GM21381 (cell line): ENCODE data around the gene NUDC.
"Not testable (repeated sequence)": the region's sequence is repeated elsewhere in the genome, so short reads cannot be mapped to it uniquely, and the experiment has no call there.

Experiments used
- ATAC-seq: cut with Tn5 transposase; IDR thresholded peaks from one replicate; pipeline ENCODE4 v1.9.1; 2021; ENCODE audit warnings: mild to moderate bottlenecking, moderate library complexity; ENCODE audit not compliant: unreplicated experiment

The NUDC gene

GRCh38 chr1:26911399-26912146 lies 10.0 kb upstream of the NUDC start:
- ATAC-seq: no peak

DNA sequence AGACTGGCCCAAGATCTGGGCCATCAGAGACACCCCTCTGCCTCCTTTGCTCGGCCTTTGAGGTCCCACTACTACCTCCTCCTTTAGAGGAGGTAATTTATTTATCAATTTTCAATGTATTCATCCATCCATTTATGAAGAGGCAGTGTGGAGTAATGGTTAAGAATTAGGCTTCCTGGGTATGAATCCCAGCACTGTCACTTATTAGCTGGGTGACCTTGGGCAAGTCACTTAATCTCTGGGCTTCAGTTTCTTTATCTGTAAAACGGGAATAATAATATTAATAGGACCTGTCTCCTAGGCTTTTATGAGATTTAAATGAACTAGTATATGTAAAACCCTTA lies 9.4 kb upstream of the NUDC start:
- no peak for ATAC-seq

GRCh38 chr1:26913389-26913753 lies 8.2 kb upstream of the NUDC start:
- no peak for ATAC-seq

GRCh38 chr1:26913754-26914619 lies 7.6 kb upstream of the NUDC start, which contains the start of gene NR0B2:
NR0B2 (minus strand) TSS chr1:26913975; CDS start chr1:26913940, 35 bp downstream.
- ATAC-seq: no peak

DNA sequence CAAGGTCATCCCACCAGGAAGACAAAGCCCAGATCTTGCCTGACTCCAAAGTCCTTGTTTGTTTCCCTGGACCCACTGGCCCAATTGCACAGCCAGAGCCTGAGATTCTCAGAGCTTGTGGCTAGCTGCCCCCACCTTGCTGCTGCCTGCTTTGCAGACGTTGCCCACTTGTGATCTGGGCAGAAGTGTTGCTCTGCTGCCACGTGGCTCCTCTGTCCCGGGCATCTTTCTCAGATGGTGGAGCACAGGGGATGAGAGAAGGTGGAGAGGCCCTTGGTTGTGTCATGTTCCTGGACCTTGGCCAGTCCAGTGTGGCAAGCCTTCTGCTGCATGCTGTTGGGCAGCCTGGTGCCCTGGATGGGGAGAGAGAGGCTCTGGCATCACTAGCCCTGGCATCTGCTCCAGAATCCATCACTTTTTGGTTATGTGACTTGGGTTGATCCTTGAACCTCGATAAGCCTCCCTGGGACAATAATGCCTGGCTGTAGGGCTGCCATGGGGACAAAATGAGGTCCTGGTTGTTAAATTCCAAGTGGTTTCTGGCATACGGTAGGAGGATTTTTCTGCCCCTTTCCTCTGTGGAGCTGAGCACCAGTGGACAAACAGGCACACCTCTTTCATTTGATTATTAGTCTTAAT lies 6.2 kb upstream of the NUDC start:
- no peak for ATAC-seq

GRCh38 chr1:26921126-26921539 lies 410 bp upstream of the NUDC start:
- no peak for ATAC-seq

DNA sequence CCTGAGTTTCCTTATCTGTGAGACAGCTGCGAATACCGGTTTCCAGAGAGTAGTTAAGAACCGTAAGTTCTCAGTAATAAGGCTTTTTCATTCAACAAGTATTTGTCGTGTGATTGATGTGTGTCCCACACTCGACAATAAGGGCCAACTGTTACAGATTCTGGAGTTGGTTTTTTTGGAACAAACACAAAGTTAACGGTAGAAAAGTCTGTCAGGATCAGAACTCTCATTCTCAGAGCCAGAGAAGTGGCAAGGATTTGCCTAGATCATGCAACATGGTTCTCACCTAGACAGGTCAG lies 837 bp downstream of the NUDC start:
- no peak for ATAC-seq

DNA sequence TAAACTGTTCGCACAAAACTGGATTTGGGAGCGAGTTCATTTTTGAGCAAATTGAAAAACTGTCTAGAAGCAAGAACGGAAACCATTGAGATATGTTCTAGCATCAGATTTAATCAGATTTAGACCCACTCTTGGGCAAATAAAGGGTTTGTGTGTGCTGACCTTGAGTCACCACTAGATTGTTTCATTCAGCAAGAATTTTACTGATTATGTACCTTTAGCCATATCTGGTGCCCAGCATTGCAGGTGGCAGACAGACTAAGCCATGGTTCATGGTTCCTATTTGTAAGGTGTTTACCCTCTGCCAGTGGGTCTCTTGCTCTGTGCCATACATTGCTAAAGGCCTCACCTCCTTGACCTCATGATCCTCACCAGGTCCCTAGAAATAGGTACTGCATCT lies 1.4 kb downstream of the NUDC start:
- ATAC-seq: no peak

GRCh38 chr1:26923711-26924110 lies 2.2 kb downstream of the NUDC start:
- ATAC-seq: no peak

- no peak for ATAC-seq
Measured at GRCh38 chr1:26932531-26932930, 11.0 kb downstream of the NUDC start.

GRCh38 chr1:26936823-26937222 lies 15.3 kb downstream of the NUDC start:
- no peak for ATAC-seq

GRCh38 chr1:26938004-26938658 lies 16.6 kb downstream of the NUDC start:
- no peak for ATAC-seq

DNA sequence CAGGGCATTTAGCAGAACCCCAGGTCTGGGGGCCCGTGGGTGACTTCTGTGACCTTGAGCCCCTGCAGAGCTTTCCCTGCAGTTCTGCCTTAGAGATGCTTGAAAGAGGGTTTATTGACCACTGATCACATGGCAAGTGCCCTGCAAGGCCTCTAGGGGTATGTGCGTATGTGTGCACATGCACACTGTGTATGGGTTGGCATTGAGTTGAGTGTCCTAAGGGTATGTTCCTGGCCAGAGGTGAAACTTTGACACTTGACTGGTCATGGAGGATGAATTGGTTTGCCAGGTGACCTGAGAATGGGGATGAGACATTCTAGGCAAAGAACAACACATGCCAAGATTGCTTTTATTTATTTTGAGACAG lies 17.1 kb downstream of the NUDC start:
- ATAC-seq: no peak

- ATAC-seq: no peak
Measured at GRCh38 chr1:26941311-26941710, 19.8 kb downstream of the NUDC start.

DNA sequence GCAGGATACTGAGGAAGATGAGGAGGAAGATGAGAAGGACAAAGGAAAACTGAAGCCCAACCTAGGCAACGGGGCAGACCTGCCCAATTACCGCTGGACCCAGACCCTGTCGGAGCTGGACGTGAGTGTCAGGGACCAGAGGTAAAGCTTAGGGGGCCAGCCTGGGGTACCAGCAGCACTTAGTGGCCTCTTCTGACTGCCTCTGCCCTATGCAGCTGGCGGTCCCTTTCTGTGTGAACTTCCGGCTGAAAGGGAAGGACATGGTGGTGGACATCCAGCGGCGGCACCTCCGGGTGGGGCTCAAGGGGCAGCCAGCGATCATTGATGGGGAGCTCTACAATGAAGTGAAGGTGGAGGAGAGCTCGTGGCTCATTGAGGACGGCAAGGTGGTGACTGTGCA lies 21.1 kb downstream of the NUDC start:
- no peak for ATAC-seq

GRCh38 chr1:26945138-26945537 lies 23.6 kb downstream of the NUDC start:
- ATAC-seq: no peak

- no peak for ATAC-seq
Measured at GRCh38 chr1:26945728-26946127, 24.2 kb downstream of the NUDC start.

GRCh38 chr1:26946270-26946669 lies 24.7 kb downstream of the NUDC start:
- ATAC-seq: no peak

DNA sequence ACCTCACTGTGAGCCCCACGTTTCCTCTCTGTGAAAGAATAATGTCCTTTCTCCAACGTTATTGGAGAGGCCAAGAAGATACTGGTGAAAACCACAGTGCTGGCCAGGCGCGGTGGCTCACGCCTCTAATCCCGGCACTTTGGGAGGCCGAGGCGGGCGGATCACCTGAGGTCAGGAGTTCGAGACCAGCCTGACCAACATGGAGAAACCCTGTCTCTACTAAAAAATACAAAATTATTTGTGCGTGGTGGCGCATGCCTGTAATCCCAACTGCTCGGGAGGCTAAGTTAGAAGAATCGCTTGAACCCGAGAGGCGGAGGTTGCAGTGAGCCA lies 27.1 kb downstream of the NUDC start:
- not testable (repeated sequence) for ATAC-seq

GRCh38 chr1:26949266-26949925 lies 27.9 kb downstream of the NUDC start:
- no peak for ATAC-seq

GRCh38 chr1:26949926-26950319 lies 28.4 kb downstream of the NUDC start:
- no peak for ATAC-seq
